H1 (cell line): ENCODE results near the gene SOS1. TPM values are rescaled to one million over a fixed set of nuclear protein-coding genes. Genes with fewer than 3 reads are reported as not detected.

Experiments
- CTCF ChIA-PET: fragments of 300-600 bp; sonication (Branson Sonifier 250); formaldehyde crosslinking; loops from one replicate; lab custom pipeline; 2021; ENCODE audit not compliant: partially characterized antibody; lab: Charles Lee
- POLR2A ChIA-PET: fragments of 300-600 bp; sonication (Branson Sonifier 250); formaldehyde crosslinking; loops from one replicate; lab custom pipeline; 2021; ENCODE audit warnings: inconsistent platforms; ENCODE audit not compliant: partially characterized antibody; lab: Charles Lee
- DNase-seq, 2 experiments: peaks; one replicate each; pipeline versions ENCODE4 v3.0.0 to v3.0.0-alpha.2; 2010 to 2022; ENCODE audit warnings: low spot score in 2 of 2, low read depth in 1 of 2, mixed read lengths in 1 of 2
- FAIRE-seq: peaks from 2 replicates; lab custom pipeline; 2011; peaks lifted over from hg19 to GRCh38; lab: Jason Lieb, UNC
- H2AFZ ChIP-seq: 2 replicates; pipeline ENCODE4 v1.8.1; 2012; ENCODE audit warnings: low read length, inconsistent platforms
- H2AK5ac ChIP-seq: 2 replicates; pipeline ENCODE4 v1.6.1; 2013; ENCODE audit warnings: low read depth, low read length
- H2BK120ac ChIP-seq: replicated peaks from 2 replicates; pipeline ENCODE3; 2013; ENCODE audit warnings: low read depth, low read length, inconsistent platforms
- H2BK12ac ChIP-seq: 2 replicates; pipeline ENCODE4 v1.6.1; 2013; ENCODE audit warnings: low read depth, low read length
- H2BK15ac ChIP-seq: 2 replicates; pipeline ENCODE4 v1.6.1; 2013; ENCODE audit warnings: low read length
- H2BK20ac ChIP-seq: 2 replicates; pipeline ENCODE4 v1.6.1; 2013; ENCODE audit warnings: low read length
- H2BK5ac ChIP-seq: 2 replicates; pipeline ENCODE4 v1.6.1; 2013; ENCODE audit warnings: low read depth, low read length
- H3K14ac ChIP-seq: 2 replicates; pipeline ENCODE4 v1.6.1; 2013; ENCODE audit warnings: inconsistent platforms; ENCODE audit not compliant: insufficient read length
- H3K18ac ChIP-seq: 2 replicates; pipeline ENCODE4 v1.6.1; 2013; ENCODE audit warnings: low read length; ENCODE audit errors: extremely low read depth
- H3K23ac ChIP-seq: 2 replicates; pipeline ENCODE4 v1.6.1; 2013; ENCODE audit warnings: inconsistent platforms; ENCODE audit not compliant: insufficient read length
- H3K23me2 ChIP-seq: 2 replicates; pipeline ENCODE4 v1.6.1; 2013; ENCODE audit warnings: low read depth, low read length
- H3K27ac ChIP-seq: 2 replicates; pipeline ENCODE4 v1.6.1; 2011; ENCODE audit warnings: low read depth, low read length, inconsistent platforms
- H3K27me3 ChIP-seq, 4 experiments: replicated peaks in 1 of 4; 1 replicate in 1 of 4; 2 replicates in 3 of 4; pipeline versions ENCODE4 v1.6.1 to v1.8.1; 2011 to 2013; ENCODE audit warnings: low read length in 3 of 4, mild to moderate bottlenecking in 3 of 4, inconsistent platforms in 2 of 4, mixed read lengths in 2 of 4, moderate library complexity in 1 of 4; ENCODE audit not compliant: control insufficient read depth in 3 of 4, insufficient read depth in 3 of 4; ENCODE audit errors: extremely low read depth in 1 of 4
- H3K36me3 ChIP-seq, 4 experiments: 2 replicates each; pipeline versions ENCODE4 v1.6.1 to v1.8.1; 2011 to 2013; ENCODE audit warnings: mild to moderate bottlenecking in 4 of 4, low read length in 3 of 4, moderate library complexity in 2 of 4, control low read depth in 1 of 4, inconsistent platforms in 1 of 4; ENCODE audit not compliant: insufficient read depth in 4 of 4, control insufficient read depth in 2 of 4
- H3K4ac ChIP-seq: replicated peaks from 2 replicates; pipeline ENCODE3; 2013; ENCODE audit warnings: low read length, low read depth, mixed read lengths, inconsistent platforms; ENCODE audit not compliant: insufficient read length
- H3K4me1 ChIP-seq, 4 experiments: replicated peaks in 1 of 4; 1 replicate in 1 of 4; 2 replicates in 3 of 4; pipeline versions ENCODE4 v1.6.1 to v1.8.1; 2011 to 2013; ENCODE audit warnings: low read length in 3 of 4, inconsistent platforms in 2 of 4, mixed read lengths in 1 of 4; ENCODE audit not compliant: insufficient read depth in 4 of 4, control insufficient read depth in 3 of 4
- H3K4me2 ChIP-seq, 2 experiments: 2 replicates each; pipeline versions ENCODE4 v1.6.1 to v1.8.1; 2011 to 2013; ENCODE audit warnings: low read depth in 2 of 2, low read length in 2 of 2, control low read depth in 1 of 2, inconsistent platforms in 1 of 2, mild to moderate bottlenecking in 1 of 2; ENCODE audit not compliant: insufficient read depth in 1 of 2
- H3K4me3 ChIP-seq, 4 experiments: fragments of 200-600, 300-600 bp in 1 of 4; sonication (generic), shearing (Covaris generic), sonication (Bioruptor Twin) in 1 of 4; 2 replicates each; pipeline versions ENCODE4 v1.5.1 to v1.8.1; 2011 to 2016; ENCODE audit warnings: low read length in 4 of 4, low read depth in 3 of 4, control low read depth in 2 of 4, inconsistent platforms in 2 of 4, mild to moderate bottlenecking in 2 of 4, mixed read lengths in 1 of 4, moderate library complexity in 1 of 4; ENCODE audit not compliant: insufficient read depth in 2 of 4; ENCODE audit errors: extremely low read depth in 1 of 4
- H3K56ac ChIP-seq: replicated peaks from 2 replicates; pipeline ENCODE3; 2013; ENCODE audit warnings: low read depth, mild to moderate bottlenecking, mixed read lengths, low read length, inconsistent platforms; ENCODE audit not compliant: insufficient read length
- H3K79me1 ChIP-seq: 2 replicates; pipeline ENCODE4 v1.6.1; 2013; ENCODE audit warnings: low read depth, low read length, control low read depth
- H3K79me2 ChIP-seq, 2 experiments: 2 replicates each; pipeline versions ENCODE4 v1.6.1 to v1.8.1; 2012 to 2013; ENCODE audit warnings: low read length in 2 of 2, mild to moderate bottlenecking in 2 of 2, inconsistent platforms in 1 of 2; ENCODE audit not compliant: insufficient read depth in 2 of 2, control insufficient read depth in 1 of 2
- H3K9ac ChIP-seq, 4 experiments: replicated peaks in 1 of 4; 1 replicate in 1 of 4; 2 replicates in 3 of 4; pipeline versions ENCODE4 v1.6.1 to v1.8.1; 2011 to 2013; ENCODE audit warnings: low read depth in 3 of 4, low read length in 3 of 4, control low read depth in 2 of 4, mild to moderate bottlenecking in 2 of 4, moderate library complexity in 2 of 4, inconsistent platforms in 1 of 4; ENCODE audit errors: extremely low read depth in 1 of 4
- H3K9me3 ChIP-seq, 2 experiments: 2 replicates each; pipeline versions ENCODE4 v1.6.1 to v1.8.1; 2012 to 2013; ENCODE audit warnings: mild to moderate bottlenecking in 2 of 2, moderate library complexity in 2 of 2, control low read depth in 1 of 2, inconsistent platforms in 1 of 2, low read depth in 1 of 2, low read length in 1 of 2, mixed read lengths in 1 of 2; ENCODE audit not compliant: insufficient read depth in 2 of 2
- H4K20me1 ChIP-seq, 2 experiments: replicated peaks in 1 of 2; 2 replicates each; pipeline versions ENCODE3 to v1.8.1; 2011 to 2013; ENCODE audit warnings: inconsistent platforms in 2 of 2, low read length in 2 of 2, mild to moderate bottlenecking in 1 of 2; ENCODE audit not compliant: insufficient read depth in 2 of 2, control insufficient read depth in 1 of 2
- H4K5ac ChIP-seq: 2 replicates; pipeline ENCODE4 v1.6.1; 2013; ENCODE audit warnings: low read length, low read depth, mixed read lengths, inconsistent platforms; ENCODE audit not compliant: insufficient read length
- H4K8ac ChIP-seq: 2 replicates; pipeline ENCODE4 v1.8.0; 2013; ENCODE audit warnings: mild to moderate bottlenecking, moderate library complexity, low read length, inconsistent platforms; ENCODE audit not compliant: insufficient read depth; ENCODE audit errors: extremely low read depth
- H4K91ac ChIP-seq: replicated peaks from 2 replicates; pipeline ENCODE3; 2013; ENCODE audit warnings: low read length, mixed read lengths, inconsistent platforms; ENCODE audit not compliant: insufficient read length
- CBX8 ChIP-seq: fragments of 300-800, 300-1000 bp; sonication (generic); IDR thresholded peaks from 2 replicates; pipeline ENCODE4 v1.7.1; 2016; ENCODE audit warnings: low read depth, low read length, borderline replicate concordance
- KDM5A ChIP-seq: fragments of 200-600 bp; IDR thresholded peaks from 2 replicates; pipeline ENCODE4 v1.7.1; 2012; ENCODE audit warnings: mild to moderate bottlenecking, low read length, inconsistent platforms, mixed read lengths
- SIN3A ChIP-seq, 2 experiments: IDR thresholded peaks in 1 of 2; conservative IDR thresholded peaks in 1 of 2; 2 replicates each; pipeline ENCODE4 v1.6.1; 2011 to 2012; ENCODE audit warnings: low read length in 2 of 2, improper control_type of control experiment in 1 of 2, low read depth in 1 of 2, mild to moderate bottlenecking in 1 of 2
- SIX5 ChIP-seq: IDR thresholded peaks from 2 replicates; pipeline ENCODE4 v1.6.1; 2011; ENCODE audit warnings: mild to moderate bottlenecking, low read depth, low read length
- USF2 ChIP-seq: IDR thresholded peaks from 2 replicates; pipeline ENCODE4 v1.6.1; 2011; ENCODE audit warnings: low read length, improper control_type of control experiment
- YY1 ChIP-seq: IDR thresholded peaks from 2 replicates; pipeline ENCODE4 v1.6.1; 2011; ENCODE audit warnings: low read depth, mild to moderate bottlenecking, low read length
- WGBS, 2 experiments: shearing (Covaris generic) in 1 of 2; methylation state at CpG; one replicate each; pipeline versions ENCODE4 v1.1.6 to v1.1.7; 2013 to 2015; ENCODE audit warnings: low lambda C conversion rate in 2 of 2, mixed read lengths in 2 of 2, inconsistent platforms in 1 of 2, low coverage in 1 of 2, missing lambda C conversion rate in 1 of 2; ENCODE audit not compliant: insufficient replicate concordance in 2 of 2, insufficient coverage in 1 of 2, insufficient read length in 1 of 2; ENCODE audit errors: extremely low coverage in 1 of 2, missing lambda C conversion rate in 1 of 2; 5-methylcytosine and 5-hydroxymethylcytosine counted together
- polyA plus RNA-seq, 7 experiments: library from polyadenylated mRNA; depleted of rRNA in 3 of 7; stranded (reverse) in 5 of 7; unstranded in 2 of 7; fragments of >200 nt in 5 of 7; fragments of 200-250 nt in 2 of 7; gene quantifications; 1 replicate in 5 of 7; 2 replicates in 1 of 7; 4 replicates in 1 of 7; pipeline versions ENCODE4 v1.2.1 to v1.2.3, GENCODE V29; 2011 to 2013; ENCODE audit warnings: missing spikeins in 2 of 7, mixed read lengths in 2 of 7
- total RNA-seq: library from RNA; stranded (reverse); fragmentation: NEBNext Ultra II Directional; extraction: Animal tissue kit (Norgen Biotek cat#: 25700); gene quantifications from 2 replicates; pipeline ENCODE4 v1.2.1, GENCODE V29; 2021

Gene SOS1
- total and polyA plus RNA-seq, 2 of the 8 experiments (the other 6 are each of a cell fraction or from before 2014, with no cell fraction given), result 25.7 to 27.0 TPM

- 87% methylated on average over 3 of the region's 3 CpGs; no CpG with 5 or more reads in 1 of the 2 experiments for WGBS, 2 experiments
- Histone ChIP-seq H3K27ac (no peak overlapping the region), H3K27me3 (no peaks in the 10 kb centered on the region), H3K23ac (no peak overlapping the region), H3K36me3 (peaks cover 0 to 18% (median 3%) of the 10 kb centered on the region in 4 experiments; a peak in 2 of 8 replicates), H2BK5ac (no peak overlapping the region), H3K56ac (no peak overlapping the region), H3K79me2 (no peaks in the 10 kb centered on the region), H3K18ac (no peak overlapping the region), H2BK15ac (no peak overlapping the region), H2BK20ac (no peak overlapping the region), H3K9me3 (no peaks in the 10 kb centered on the region), H3K79me1 (no peaks in the 10 kb centered on the region), H3K4ac (no peak overlapping the region), H3K23me2 (no peaks in the 10 kb centered on the region), H3K9ac (no peak overlapping the region), H3K14ac (no peak overlapping the region), H3K4me1 (peaks cover 0 to 4% (median 0%) of the 10 kb centered on the region in 4 experiments; a peak in 1 of 7 replicates), H2BK12ac (no peak overlapping the region), H4K91ac (no peak overlapping the region), H2AFZ (no peak overlapping the region), H2BK120ac (no peak overlapping the region), H4K8ac (no peak overlapping the region), H3K4me3 (no peak overlapping the region), H4K20me1 (no peaks in the 10 kb centered on the region), H2AK5ac (no peak overlapping the region), H4K5ac (no peak overlapping the region), H3K4me2 (no peak overlapping the region)
- ChIA-PET POLR2A (no interaction called here), CTCF (no interaction called here)
- DNase-seq (no peak), FAIRE-seq (no peak)
- no peak for TF ChIP-seq KDM5A
- no peak for TF ChIP-seq YY1
- TF ChIP-seq CBX8, result no peak
- no peak for TF ChIP-seq SIN3A (conservative IDR thresholded peaks at IDR 0.05 in 1 of 2, IDR thresholded peaks at IDR 0.05 in 1 of 2; ENCODE audit: low read depth in 1 of 2, low read length in 2 of 2)
- TF ChIP-seq SIX5, result no peak
- no peak for TF ChIP-seq USF2
Measured at GRCh38 chr2:39013871-39014270, 107.0 kb downstream of the SOS1 start.
